OCI-LY3 (cell line): ENCODE data around the gene AMOT.

Experiments used
- H2AFZ ChIP-seq: fragments of 200-600, 300-600 bp; shearing (Covaris generic); 2 replicates; pipeline ENCODE4 v1.6.0; 2014; ENCODE audit warnings: antibody characterized with exemption, low read depth, low read length
- H3K27ac ChIP-seq: fragments of 200-600, 300-600 bp; sonication (generic); 2 replicates; pipeline ENCODE4 v1.5.1; 2014; ENCODE audit warnings: mild to moderate bottlenecking, low read length, moderate library complexity, mixed read lengths
- H3K27me3 ChIP-seq: fragments of 200-600, 300-600 bp; sonication (generic); 2 replicates; pipeline ENCODE4 v1.6.1; 2014; ENCODE audit warnings: low read depth, low read length, mixed read lengths
- H3K36me3 ChIP-seq: fragments of 200-600, 300-600 bp; sonication (generic); replicated peaks from 2 replicates; pipeline ENCODE3; 2014; ENCODE audit warnings: low read depth, low read length, mixed read lengths
- H3K4me1 ChIP-seq: fragments of 300-600, 200-600 bp; sonication (generic); 2 replicates; pipeline ENCODE4 v1.6.1; 2014; ENCODE audit warnings: low read length, mixed read lengths
- H3K4me2 ChIP-seq: fragments of 200-600, 300-600 bp; sonication (generic); 2 replicates; pipeline ENCODE4 v1.6.1; 2014; ENCODE audit warnings: low read length, mixed read lengths
- H3K4me3 ChIP-seq: fragments of 300-600, 200-600 bp; sonication (generic); 2 replicates; pipeline ENCODE4 v1.5.1; 2014; ENCODE audit warnings: antibody characterized with exemption, mild to moderate bottlenecking, low read length, moderate library complexity
- H3K79me2 ChIP-seq: fragments of 300-600, 200-600 bp; shearing (Covaris generic); 2 replicates; pipeline ENCODE4 v1.6.1; 2014; ENCODE audit warnings: mild to moderate bottlenecking, low read length, mixed read lengths
- H3K9ac ChIP-seq: fragments of 300-600, 200-600 bp; shearing (Covaris generic); 2 replicates; pipeline ENCODE4 v1.6.0; 2014; ENCODE audit warnings: mild to moderate bottlenecking, low read length, moderate library complexity
- H3K9me3 ChIP-seq: fragments of 200-600, 300-600 bp; shearing (Covaris generic); 2 replicates; pipeline ENCODE4 v1.6.1; 2014; ENCODE audit warnings: low read length, mixed read lengths; ENCODE audit not compliant: insufficient read depth
- H4K20me1 ChIP-seq: fragments of 200-600, 300-600 bp; sonication (generic); 2 replicates; pipeline ENCODE4 v1.6.1; 2016; ENCODE audit warnings: low read length, mixed read lengths; ENCODE audit not compliant: insufficient read depth
- EZH2phosphoT487 ChIP-seq: fragments of 200-600 bp; shearing (Covaris generic); IDR thresholded peaks from 2 replicates; pipeline ENCODE4 v1.6.1; 2018; ENCODE audit warnings: antibody characterized with exemption, mixed run types, low read depth
- TF ChIP-seq, protein P1 (sequence below): fragments of 200-600, 300-600 bp; sonication (generic); IDR thresholded peaks from 2 replicates; pipeline ENCODE4 v1.5.1; 2014; ENCODE audit warnings: antibody characterized with exemption, low read length, low read depth

The AMOT gene

DNA sequence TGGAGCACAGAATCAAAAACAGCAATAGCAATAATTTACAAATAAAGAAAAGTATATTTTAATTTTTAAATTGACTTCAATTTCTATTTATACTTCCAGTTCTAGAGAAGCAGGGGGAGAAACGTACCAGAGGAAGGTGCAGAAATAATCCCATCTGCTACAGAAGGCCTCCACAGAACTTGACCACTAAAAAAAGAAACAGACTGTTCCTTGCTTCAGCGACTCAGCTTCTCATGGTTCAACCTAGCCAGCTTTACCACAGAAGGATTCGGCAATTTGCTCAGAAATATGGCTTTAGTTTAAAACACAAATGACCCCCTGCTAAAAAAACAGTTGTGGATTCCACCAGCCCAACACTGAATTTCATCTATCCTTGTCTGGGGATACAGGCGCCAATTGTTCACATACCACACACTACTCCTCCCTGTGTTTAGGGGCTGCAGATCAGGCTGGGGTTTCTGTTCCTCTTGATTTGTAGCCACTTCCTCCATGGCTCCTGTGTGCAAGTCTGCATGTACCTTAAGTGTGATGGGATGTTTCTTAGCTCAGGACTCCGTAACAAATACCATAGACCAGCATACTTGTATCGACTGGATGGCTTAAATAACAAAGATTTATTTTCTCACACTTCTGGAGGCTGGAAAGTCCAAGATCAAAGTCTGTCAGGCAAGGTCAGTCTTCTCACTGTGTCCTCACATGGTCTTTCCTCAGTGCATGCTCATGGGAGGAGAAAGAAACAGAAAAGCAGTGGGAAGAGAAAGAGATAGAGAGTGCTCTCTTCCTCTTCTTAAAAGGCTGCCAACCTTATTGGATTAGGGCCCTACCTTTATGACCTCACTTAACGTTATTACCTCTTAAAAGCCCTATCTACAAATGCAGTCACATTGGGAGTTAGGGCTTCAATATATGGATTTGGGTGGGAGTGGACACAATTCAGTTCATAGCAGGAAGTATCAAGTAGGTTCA, 79.1 kb downstream of the AMOT start:
- Histone ChIP-seq H4K20me1 (no peaks in the 10 kb centered on the region), H3K9me3 (no peaks in the 10 kb centered on the region), H3K9ac (peak overlapping the region; percentile 48), H3K36me3 (peaks cover 6% of the 10 kb centered on the region), H3K4me1 (peaks cover 42% of the 10 kb centered on the region), H3K4me2 (peak overlapping the region; percentile 65), H3K27ac (peak overlapping the region; percentile 90), H3K79me2 (no peaks in the 10 kb centered on the region), H3K27me3 (no peaks in the 10 kb centered on the region), H3K4me3 (peak overlapping the region; percentile 54), H2AFZ (peak overlapping the region; percentile 27; the same call in 1 of the 2 replicates)
- TF ChIP-seq EZH2phosphoT487: no peak
- TF ChIP-seq, protein P1, sequence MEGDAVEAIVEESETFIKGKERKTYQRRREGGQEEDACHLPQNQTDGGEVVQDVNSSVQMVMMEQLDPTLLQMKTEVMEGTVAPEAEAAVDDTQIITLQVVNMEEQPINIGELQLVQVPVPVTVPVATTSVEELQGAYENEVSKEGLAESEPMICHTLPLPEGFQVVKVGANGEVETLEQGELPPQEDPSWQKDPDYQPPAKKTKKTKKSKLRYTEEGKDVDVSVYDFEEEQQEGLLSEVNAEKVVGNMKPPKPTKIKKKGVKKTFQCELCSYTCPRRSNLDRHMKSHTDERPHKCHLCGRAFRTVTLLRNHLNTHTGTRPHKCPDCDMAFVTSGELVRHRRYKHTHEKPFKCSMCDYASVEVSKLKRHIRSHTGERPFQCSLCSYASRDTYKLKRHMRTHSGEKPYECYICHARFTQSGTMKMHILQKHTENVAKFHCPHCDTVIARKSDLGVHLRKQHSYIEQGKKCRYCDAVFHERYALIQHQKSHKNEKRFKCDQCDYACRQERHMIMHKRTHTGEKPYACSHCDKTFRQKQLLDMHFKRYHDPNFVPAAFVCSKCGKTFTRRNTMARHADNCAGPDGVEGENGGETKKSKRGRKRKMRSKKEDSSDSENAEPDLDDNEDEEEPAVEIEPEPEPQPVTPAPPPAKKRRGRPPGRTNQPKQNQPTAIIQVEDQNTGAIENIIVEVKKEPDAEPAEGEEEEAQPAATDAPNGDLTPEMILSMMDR: no peak

DNA sequence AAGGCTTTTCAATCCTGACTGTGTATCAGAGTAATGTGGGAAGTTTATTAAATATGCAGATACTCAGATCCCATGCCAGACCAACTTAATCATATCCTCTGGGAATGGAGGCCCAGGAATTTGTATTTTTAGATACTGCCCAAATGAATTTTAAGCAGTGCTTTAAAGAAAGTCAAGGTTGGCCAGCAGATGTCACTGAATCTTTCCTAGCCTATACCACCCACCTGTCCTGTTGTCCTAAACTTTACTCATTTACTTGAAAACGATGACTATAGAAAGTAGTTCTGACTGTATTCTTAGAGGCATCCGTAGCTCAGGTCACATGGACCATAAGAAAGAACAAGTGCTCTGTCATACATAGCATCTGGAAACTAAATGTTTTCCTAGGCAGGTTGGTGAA, 79.9 kb downstream of the AMOT start:
- Histone ChIP-seq H2AFZ (no peak overlapping the region), H3K4me1 (peaks cover 34% of the 10 kb centered on the region), H3K4me3 (peak overlapping the region; percentile 54), H4K20me1 (no peaks in the 10 kb centered on the region), H3K79me2 (no peaks in the 10 kb centered on the region), H3K27me3 (no peaks in the 10 kb centered on the region), H3K9me3 (no peaks in the 10 kb centered on the region), H3K36me3 (peaks cover 6% of the 10 kb centered on the region), H3K9ac (peak overlapping the region; percentile 41), H3K27ac (peak overlapping the region; percentile 90), H3K4me2 (peak overlapping the region; percentile 65)
- no peak for TF ChIP-seq EZH2phosphoT487
- TF ChIP-seq, protein P1: peak; percentile 58

DNA sequence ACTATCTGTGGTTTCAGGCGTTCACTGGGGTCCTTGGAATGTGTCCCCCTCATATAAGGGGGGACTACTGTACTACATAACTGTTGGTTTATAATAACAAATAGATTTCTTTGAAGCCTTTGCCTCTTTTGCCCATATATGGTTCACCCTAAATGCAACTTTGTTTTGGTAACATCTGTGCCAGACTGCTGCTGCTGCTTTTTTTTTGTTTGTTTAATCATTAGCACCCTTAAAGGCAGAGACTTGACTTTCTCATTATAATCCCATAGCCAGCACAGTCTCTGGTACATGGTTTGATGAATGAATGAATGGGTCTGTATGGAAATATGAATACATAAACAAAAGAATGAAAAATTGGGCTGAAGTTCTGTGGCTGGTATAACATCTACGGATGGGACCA, 80.7 kb downstream of the AMOT start:
- no peak for TF ChIP-seq EZH2phosphoT487
- TF ChIP-seq, protein P1: no peak
- Histone ChIP-seq H3K27ac (no peak overlapping the region), H3K4me1 (peaks cover 30% of the 10 kb centered on the region), H4K20me1 (no peaks in the 10 kb centered on the region), H3K36me3 (peaks cover 6% of the 10 kb centered on the region), H2AFZ (no peak overlapping the region), H3K9me3 (no peaks in the 10 kb centered on the region), H3K79me2 (no peaks in the 10 kb centered on the region), H3K9ac (no peak overlapping the region), H3K4me2 (no peak overlapping the region), H3K4me3 (no peak overlapping the region), H3K27me3 (no peaks in the 10 kb centered on the region)

DNA sequence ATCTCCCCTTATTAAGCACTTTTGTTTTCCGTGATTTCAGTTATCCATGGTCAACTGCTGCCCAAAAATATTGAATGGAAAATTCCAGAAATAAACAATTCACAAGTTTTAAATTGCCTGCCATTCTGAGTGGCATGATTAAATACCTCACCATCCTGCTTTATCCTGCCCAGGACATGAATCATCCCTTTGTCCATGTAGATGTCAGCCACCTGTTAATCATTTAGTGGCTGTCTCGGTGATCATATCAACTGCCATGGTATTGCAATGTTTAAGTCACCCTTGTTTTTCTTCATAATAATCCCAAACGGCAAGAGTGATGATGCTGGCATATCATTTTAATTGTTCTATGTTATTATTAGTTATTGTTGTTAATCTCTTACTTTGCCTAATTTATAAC, 81.1 kb downstream of the AMOT start:
- H3K4me2 ChIP-seq: no peak overlapping the region
- H3K79me2 ChIP-seq: no peaks in the 10 kb centered on the region
- H3K36me3 ChIP-seq: peaks cover 6% of the 10 kb centered on the region
- TF ChIP-seq, protein P1: no peak
- TF ChIP-seq EZH2phosphoT487: no peak
- H4K20me1 ChIP-seq: no peaks in the 10 kb centered on the region
- no peak overlapping the region for H3K27ac ChIP-seq
- no peaks in the 10 kb centered on the region for H3K27me3 ChIP-seq
- no peaks in the 10 kb centered on the region for H3K9me3 ChIP-seq
- H3K9ac ChIP-seq: no peak overlapping the region
- no peak overlapping the region for H3K4me3 ChIP-seq
- H2AFZ ChIP-seq: no peak overlapping the region
- H3K4me1 ChIP-seq: peaks cover 30% of the 10 kb centered on the region
